SU-DHL-6 (cell line): ENCODE measurements around the gene FAAP24.

Experiments
- CTCF ChIP-seq: fragments of 200-600 bp; sonication (generic); IDR thresholded peaks from one replicate; pipeline ENCODE4 v1.5.1; 2017; ENCODE audit warnings: antibody characterized with exemption, mild to moderate bottlenecking, low read length, moderate library complexity; ENCODE audit not compliant: insufficient read depth, poor library complexity, severe bottlenecking
- EZH2phosphoT487 ChIP-seq: fragments of 200-600 bp; sonication (generic), shearing (Covaris generic); conservative IDR thresholded peaks from 2 replicates; pipeline ENCODE4 v1.6.1; 2018; ENCODE audit warnings: mild to moderate bottlenecking, antibody characterized with exemption, low read length, moderate library complexity, mixed read lengths

- TF ChIP-seq CTCF (no peak), EZH2phosphoT487 (no peak)
Observed at GRCh38 chr19:33024398-33024797, 52.4 kb downstream of the FAAP24 start.
